ENCODE data around the gene CYP1A2.
"Not testable (repeated sequence)": the region's sequence is repeated elsewhere in the genome, so short reads cannot be mapped to it uniquely, and the experiment has no call there.

The CYP1A2 gene

GRCh38 chr15:74785194-74786032 is 36.8 kb downstream of the CYP1A2 start:
- no peak for DNase-seq (ENCODE audit: low spot score)
- Histone ChIP-seq H3K4me3 (peak overlapping the region; percentile 3), H3K27ac (peak overlapping the region in 1 of 2 donors; percentile 61)
- no peak for TF ChIP-seq CTCF (IDR thresholded peaks at IDR 0.05)

- peak overlapping the region; percentile 47 to 67 for H3K27ac ChIP-seq
- DNase-seq (ENCODE audit: low spot score); H3K4me3 ChIP-seq: not testable (repeated sequence)
Measured at GRCh38 chr15:74786081-74786480, 37.4 kb downstream of the CYP1A2 start.

- H3K27ac ChIP-seq, result peak overlapping the region; percentile 47 to 67
- H3K4me3 ChIP-seq, result peak overlapping the region; percentile 17
- no peak for DNase-seq (ENCODE audit: low spot score)
- TF ChIP-seq CTCF (IDR thresholded peaks at IDR 0.05), result no peak
Measured at GRCh38 chr15:74786551-74787165, 38.0 kb downstream of the CYP1A2 start.

- H3K27ac ChIP-seq, result peak overlapping the region; percentile 47 to 67
- peak overlapping the region; percentile 17 for H3K4me3 ChIP-seq
- DNase-seq (ENCODE audit: low spot score), result no peak
Measured at GRCh38 chr15:74787251-74788041, 38.8 kb downstream of the CYP1A2 start.

GRCh38 chr15:74788042-74788682 is 39.5 kb downstream of the CYP1A2 start:
- no peak overlapping the region for H3K4me3 ChIP-seq
- TF ChIP-seq CTCF (IDR thresholded peaks at IDR 0.05), result no peak
- peak overlapping the region; percentile 47 to 67 for H3K27ac ChIP-seq
- DNase-seq (ENCODE audit: low spot score), result no peak

More at GRCh38 chr15:74787251-74788041, 38.8 kb downstream of the CYP1A2 start:
- TF ChIP-seq CTCF (IDR thresholded peaks at IDR 0.05), result no peak

- H3K4me3 ChIP-seq, result peak overlapping the region; percentile 18
- H3K27ac ChIP-seq, result peak overlapping the region in 1 of 2 donors; percentile 67
- no peak for TF ChIP-seq CTCF (IDR thresholded peaks at IDR 0.05)
- DNase-seq (ENCODE audit: low spot score), result no peak
Measured at GRCh38 chr15:74788683-74789151, 40.1 kb downstream of the CYP1A2 start.

Data from coronary artery (tissue), 2 donors.